ENCODE results near the gene OPRL1. TPM values are rescaled to one million over a fixed set of nuclear protein-coding genes. Genes with fewer than 3 reads are reported as not detected.

The OPRL1 gene
- total RNA-seq, 1 donor from 2014 or later, result 2.7 TPM

GRCh38 chr20:64139199-64140060 is 59.5 kb downstream of the OPRL1 start:
- no peak for DNase-seq (ENCODE audit: extremely low read depth, low read depth, low spot score)

DNA sequence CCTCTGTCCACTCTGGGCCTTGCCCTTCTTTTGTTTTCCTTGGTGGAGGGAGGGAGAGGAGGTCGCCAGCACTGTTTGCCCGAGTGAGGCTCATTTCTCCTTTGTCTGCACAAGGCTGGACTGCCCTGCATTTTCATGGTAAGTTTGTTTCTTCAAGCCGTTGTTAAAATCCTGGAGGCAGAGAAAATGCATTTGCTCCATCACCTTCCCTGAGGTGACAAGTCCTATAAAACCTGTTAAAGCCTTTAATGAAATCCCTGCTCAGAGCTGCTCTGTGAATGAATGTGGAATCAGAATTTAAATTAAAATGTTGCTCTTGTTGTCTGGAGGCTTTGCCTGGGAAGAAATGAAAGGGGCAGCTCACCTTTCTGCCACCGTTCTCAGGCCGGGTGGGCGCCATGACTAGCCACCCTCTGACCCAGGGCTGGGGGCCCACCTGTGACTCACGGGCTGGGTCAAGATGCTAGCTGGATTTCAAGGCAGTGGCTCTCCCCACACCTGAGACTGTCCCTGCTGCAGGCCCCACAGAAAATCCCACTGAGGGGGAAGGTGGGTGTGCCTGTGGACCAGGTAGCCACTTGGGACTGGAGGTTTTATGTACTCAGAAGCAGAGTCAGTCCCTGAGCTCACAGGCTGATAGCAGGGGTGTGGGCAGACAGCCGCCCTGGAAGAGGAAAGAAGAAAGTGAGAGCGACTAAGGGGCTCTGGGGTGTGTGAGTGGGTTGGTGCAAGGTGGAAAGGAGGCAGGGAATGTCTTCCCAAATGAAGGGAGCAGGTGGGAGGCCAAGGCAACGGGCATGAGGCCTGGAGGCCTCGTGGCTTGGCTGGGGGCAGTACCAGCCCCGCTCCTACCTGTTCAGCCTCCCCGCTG is 60.4 kb downstream of the OPRL1 start:
- no peak for DNase-seq (ENCODE audit: extremely low read depth, low read depth, low spot score)

- no peak for DNase-seq (ENCODE audit: extremely low read depth, low read depth, low spot score)
Measured at GRCh38 chr20:64140956-64141355, 61.1 kb downstream of the OPRL1 start.

- DNase-seq (ENCODE audit: extremely low read depth, low read depth, low spot score), result no peak
Measured at GRCh38 chr20:64142590-64142989, 62.7 kb downstream of the OPRL1 start.

DNA sequence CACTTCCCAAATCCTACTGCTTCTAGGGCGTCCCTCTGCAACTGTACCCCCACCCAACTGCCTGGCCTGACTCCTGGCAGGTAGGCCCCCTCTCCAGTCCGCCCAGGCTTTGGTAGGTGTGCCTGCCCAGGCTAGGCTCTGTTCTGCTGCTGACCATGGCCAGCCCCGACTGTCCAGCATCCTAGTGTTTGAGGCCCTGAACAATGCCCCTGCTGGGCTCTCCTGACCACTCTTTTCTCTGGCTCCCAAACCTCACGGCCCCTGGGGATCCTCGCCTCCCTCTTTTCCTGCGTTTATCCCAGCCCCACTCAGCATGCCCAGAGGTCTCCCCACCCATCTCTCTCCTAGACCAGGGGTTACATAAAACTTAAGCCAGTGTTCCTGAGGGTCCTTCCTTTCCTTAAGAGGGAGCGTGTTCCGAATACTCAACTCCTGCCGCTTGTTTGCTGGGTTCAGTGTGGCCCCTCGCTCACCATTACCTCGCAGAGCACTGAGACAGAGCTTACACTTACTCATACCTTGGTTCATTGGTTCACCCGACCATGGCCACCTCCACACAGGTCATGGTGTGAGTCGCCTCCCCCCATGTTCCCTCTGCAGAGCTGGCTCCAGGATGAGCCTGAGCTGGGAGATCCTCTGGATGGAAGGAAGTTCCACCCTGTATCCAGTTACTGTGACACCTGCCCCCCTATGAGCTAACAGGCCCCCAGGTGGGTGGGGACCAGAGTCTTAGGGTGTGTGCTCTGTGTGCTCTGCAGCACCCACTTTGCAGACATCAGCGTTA is 63.3 kb downstream of the OPRL1 start:
- no peak for DNase-seq (ENCODE audit: extremely low read depth, low read depth, low spot score)

- DNase-seq (ENCODE audit: extremely low read depth, low read depth, low spot score), result no peak
Measured at GRCh38 chr20:64144144-64144912, 64.4 kb downstream of the OPRL1 start.

- DNase-seq (ENCODE audit: extremely low read depth, low read depth, low spot score), result no peak
Measured at GRCh38 chr20:64145458-64146300, 65.8 kb downstream of the OPRL1 start.

GRCh38 chr20:64146301-64146935 is 66.5 kb downstream of the OPRL1 start:
- DNase-seq (ENCODE audit: extremely low read depth, low read depth, low spot score), result no peak

DNA sequence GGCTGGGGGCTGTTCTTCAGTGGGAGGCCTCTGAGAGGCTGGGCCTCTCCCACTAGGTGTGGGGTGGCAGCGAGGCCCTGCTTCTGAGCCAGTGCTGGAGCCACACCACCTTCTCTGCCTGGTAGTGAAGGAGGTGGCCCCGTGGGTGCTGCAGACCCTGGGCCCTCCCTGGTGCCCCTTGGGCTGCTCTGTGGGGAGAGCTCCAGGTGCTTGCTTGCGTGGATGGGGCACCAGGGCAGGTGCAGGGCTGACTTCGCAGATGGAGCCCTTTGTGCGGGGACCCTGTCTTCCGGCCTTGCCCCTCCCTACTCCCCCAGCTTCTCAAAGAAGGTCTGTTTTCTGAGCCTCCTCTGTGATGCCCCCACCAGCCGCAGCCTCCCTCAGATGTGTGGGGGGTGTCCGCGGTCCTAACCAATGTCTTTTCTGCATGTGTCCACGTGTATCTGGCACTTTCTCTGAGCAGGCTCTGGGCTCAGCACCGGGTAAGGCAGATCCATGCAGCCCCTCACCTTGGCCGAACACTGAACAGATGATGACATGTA is 67.1 kb downstream of the OPRL1 start:
- DNase-seq (ENCODE audit: extremely low read depth, low read depth, low spot score), result no peak

- DNase-seq (ENCODE audit: extremely low read depth, low read depth, low spot score), result no peak
Measured at GRCh38 chr20:64148581-64148980, 68.7 kb downstream of the OPRL1 start.

- DNase-seq (ENCODE audit: extremely low read depth, low read depth, low spot score), result no peak
Measured at GRCh38 chr20:64149141-64149540, 69.3 kb downstream of the OPRL1 start.

DNA sequence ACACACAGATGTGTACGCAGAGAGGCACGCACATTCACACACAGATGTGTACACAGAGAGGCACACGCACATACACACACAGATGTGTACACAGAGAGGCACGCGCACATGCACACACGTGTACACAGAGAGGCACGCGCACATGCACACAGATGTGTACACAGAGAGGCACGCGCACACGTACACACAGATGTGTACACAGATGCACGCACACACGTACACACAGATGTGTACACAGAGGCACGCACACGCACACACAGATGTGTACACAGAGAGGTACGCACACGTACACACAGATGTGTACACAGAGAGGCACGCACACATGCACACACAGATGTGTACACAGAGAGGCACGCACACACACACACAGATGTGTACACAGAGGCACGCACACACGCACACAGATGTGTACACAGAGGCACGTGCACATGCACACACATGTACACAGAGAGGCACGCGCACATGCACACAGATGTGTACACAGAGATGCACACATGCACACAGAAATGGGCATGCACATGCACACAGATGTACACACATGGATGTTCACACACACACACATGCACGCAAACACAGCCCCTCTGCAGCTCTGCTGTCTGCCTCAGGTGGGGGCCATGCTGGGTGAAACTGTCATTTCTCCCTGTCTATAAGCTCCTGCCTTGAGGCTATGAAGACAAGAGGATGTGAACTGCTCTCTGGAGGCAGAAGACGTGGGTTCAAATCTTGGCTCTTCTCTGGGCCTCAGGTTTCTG is 70.1 kb downstream of the OPRL1 start:
- DNase-seq (ENCODE audit: extremely low read depth, low read depth, low spot score), result no peak

Other genes starting within 250 kb of the OPRL1 start
- gene ZBTB46, start 248.8 kb upstream of the OPRL1 start, total RNA-seq, result 6.7 and 11.7 TPM in 2 replicates
- not detected in 2 replicates for gene ABHD16B, start 218.6 kb upstream of the OPRL1 start, total RNA-seq
- 189 and 209 TPM in 2 replicates for gene TPD52L2, start 214.8 kb upstream of the OPRL1 start, total RNA-seq
- 78.2 and 79.4 TPM in 2 replicates for gene DNAJC5, start 185.0 kb upstream of the OPRL1 start, total RNA-seq
- gene UCKL1, start 123.7 kb upstream of the OPRL1 start, total RNA-seq, result 28.3 and 45.4 TPM in 2 replicates
- gene ZNF512B, start 110.2 kb upstream of the OPRL1 start, total RNA-seq, result 15.9 and 24.3 TPM in 2 replicates
- gene SAMD10, start 100.4 kb upstream of the OPRL1 start, total RNA-seq, result 6.2 and 8.3 TPM in 2 replicates
- 63.2 and 64.3 TPM in 2 replicates for gene PRPF6, start 99.0 kb upstream of the OPRL1 start, total RNA-seq
- gene C20orf204, start 43.9 kb upstream of the OPRL1 start, total RNA-seq, result 1.2 and 6.8 TPM in 2 replicates
- 31.8 and 102 TPM in 2 replicates for gene SOX18, start 30.4 kb upstream of the OPRL1 start, total RNA-seq
- 34.5 and 61.0 TPM in 2 replicates for gene TCEA2, start 16.9 kb upstream of the OPRL1 start, total RNA-seq
- gene RGS19, start 564 bp upstream of the OPRL1 start, total RNA-seq, result 32.6 and 40.3 TPM in 2 replicates
- gene LKAAEAR1, start 4.3 kb downstream of the OPRL1 start, total RNA-seq, result 1.2 TPM in 1 of 2 replicates, not detected in the other
- gene NPBWR2, start 27.5 kb downstream of the OPRL1 start, total RNA-seq, result not detected in 2 replicates
- not detected in 2 replicates for gene MYT1, start 84.4 kb downstream of the OPRL1 start, total RNA-seq
- gene PCMTD2, start 175.7 kb downstream of the OPRL1 start, total RNA-seq, result 29.3 and 38.2 TPM in 2 replicates